MM.1S (cell line): Measurements from ENCODE around the gene ARID4B.

Experiments used
- CTCF ChIP-seq: fragments of 300-600 bp; sonication (generic); IDR thresholded peaks from 2 replicates; pipeline ENCODE4 v1.5.1; 2016; ENCODE audit warnings: antibody characterized with exemption, low read length, mixed read lengths
- EZH2phosphoT487 ChIP-seq: fragments of 300-600 bp; sonication (generic); IDR thresholded peaks from 2 replicates; pipeline ENCODE4 v1.6.1; 2018; ENCODE audit warnings: antibody characterized with exemption, low read length

- TF ChIP-seq CTCF (no peak), EZH2phosphoT487 (no peak)
These were observed 28.7 kb downstream of the ARID4B start for GRCh38 chr1:235299169-235299858.
